Activated CD8-positive, alpha-beta memory T cell treated with anti-CD3 and anti-CD28 coated beads, Interleukin-2, amount 50 U/mL, for 24 hours (primary cell): ENCODE measurements around the gene ARL15.
"Not testable (repeated sequence)": the region's sequence is repeated elsewhere in the genome, so short reads cannot be mapped to it uniquely, and the experiment has no call there.

Experiments
- DNase-seq: peaks from one replicate; pipeline ENCODE4 v3.0.0-alpha.2; 2020; ENCODE audit errors: extremely low read depth

Gene ARL15

DNA sequence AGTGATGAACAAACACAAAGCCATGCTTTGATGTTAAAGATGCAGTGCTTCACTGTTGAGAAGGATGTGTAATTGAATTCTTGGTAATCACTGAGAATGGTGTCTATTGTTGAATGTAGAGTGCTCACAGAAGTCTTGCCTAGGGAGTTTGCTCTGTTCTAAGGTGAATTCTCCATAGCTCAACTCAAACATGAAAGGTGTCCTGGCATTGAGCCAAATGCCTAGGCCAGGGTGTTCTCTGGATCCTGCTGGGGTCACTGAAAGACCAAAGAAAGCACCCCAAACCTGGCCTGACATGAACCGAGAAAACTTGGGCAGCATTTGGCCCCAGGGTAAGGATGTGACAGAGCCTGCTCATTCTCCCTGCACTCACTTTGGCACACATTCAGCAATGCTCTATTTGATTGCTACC lies 217.3 kb downstream of the ARL15 start:
- no peak for DNase-seq

DNA sequence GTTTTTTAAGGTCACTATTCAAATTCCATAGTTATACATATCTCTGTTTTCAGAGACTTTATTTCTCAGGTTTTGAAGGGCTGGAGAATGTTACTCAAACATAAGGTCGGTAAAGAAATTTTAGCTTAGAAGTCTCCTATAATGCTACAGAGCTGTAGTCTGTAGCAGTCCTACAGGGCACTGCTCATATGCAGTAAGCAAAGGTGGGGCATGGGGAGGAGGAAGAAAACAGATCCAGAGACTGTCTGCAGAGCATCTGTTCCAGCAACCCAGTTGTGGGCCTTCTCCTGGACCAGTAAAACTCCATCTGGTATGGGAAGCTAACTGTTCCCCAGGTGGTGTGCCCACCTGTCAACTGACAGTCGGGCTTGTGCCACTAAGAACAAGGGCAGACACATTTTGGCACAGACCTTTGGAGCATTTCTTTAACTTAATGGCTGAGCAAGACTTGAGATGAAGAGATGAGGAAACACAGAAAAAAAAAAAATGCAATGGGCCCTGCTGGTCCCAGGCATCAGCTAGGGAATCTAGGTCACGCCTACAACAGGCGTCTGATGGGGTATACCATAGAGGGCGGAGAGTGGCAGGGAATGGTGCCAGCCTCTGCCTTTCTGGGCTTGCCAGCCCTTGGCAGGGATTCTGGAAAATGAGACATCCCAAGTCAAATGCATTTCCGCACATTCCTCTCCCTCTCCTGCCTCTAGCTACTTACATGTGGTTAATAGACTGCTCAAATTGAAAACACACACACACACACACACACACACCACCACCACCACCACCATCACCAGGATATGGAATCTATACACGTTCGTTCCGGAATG lies 218.9 kb downstream of the ARL15 start:
- no peak for DNase-seq

DNA sequence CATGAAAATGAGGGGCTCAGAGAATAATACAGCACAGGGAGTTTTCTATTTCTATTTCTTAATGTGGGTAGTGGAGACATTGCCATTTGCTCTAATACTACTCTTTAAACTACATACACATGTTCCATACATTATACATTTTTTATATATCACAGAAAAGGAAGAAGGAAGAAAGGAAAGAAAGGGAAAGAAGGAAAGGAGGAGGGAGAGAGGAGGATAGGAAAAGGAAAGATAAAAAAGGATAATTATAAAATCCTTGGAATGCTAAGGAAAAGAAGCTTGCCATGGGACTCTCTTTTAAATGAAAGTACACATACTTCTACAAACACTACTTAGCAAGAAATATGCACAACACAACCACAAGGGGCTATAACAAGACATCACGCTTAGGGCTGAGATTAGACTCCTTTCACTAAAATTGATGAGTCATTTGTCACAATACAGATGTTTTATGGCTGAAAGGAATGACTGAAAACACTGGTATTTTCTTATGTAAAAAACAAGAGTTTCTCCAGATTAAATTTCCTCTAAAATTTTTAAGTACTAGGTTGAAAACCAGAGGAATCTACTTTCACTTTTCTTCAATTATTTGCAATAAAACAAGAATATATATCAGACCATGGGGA lies 219.8 kb downstream of the ARL15 start:
- DNase-seq, result no peak

DNA sequence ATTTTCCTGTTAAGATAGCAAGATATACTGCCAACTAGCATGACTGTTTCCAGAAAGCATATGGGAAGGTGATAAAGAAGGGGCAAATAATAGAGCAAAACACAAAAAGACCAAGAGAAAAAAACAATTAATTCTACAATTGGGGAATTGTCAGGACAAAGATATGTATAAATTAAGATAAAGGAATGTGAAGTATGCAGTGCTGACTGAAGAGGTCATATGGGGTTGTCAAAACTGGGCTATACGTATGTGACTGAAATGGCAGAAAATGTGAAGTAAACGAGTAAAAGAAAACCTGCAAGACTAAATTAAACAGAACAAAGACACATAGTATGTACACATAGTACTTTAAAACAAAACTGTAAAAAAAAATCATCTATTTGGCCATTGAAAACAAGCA lies 222.3 kb downstream of the ARL15 start:
- no peak for DNase-seq

DNA sequence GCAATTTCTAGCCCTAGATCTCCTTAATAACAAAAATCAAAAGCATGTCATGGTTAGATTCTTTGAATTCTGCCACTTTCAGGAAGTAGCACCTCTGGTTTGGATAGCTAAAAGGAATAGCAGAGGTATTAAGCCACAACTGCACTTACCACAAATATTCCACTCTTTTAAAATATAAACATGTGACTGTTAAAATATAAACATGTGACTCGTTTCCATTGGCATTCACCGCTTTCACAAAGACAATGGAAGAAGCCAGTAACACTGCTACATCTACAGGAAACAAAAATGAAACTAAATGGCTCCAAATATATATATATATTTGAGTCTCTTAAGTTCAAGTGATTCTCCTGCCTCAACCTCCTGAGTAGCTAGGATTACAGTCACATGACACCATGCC lies 222.9 kb downstream of the ARL15 start:
- no peak for DNase-seq

DNA sequence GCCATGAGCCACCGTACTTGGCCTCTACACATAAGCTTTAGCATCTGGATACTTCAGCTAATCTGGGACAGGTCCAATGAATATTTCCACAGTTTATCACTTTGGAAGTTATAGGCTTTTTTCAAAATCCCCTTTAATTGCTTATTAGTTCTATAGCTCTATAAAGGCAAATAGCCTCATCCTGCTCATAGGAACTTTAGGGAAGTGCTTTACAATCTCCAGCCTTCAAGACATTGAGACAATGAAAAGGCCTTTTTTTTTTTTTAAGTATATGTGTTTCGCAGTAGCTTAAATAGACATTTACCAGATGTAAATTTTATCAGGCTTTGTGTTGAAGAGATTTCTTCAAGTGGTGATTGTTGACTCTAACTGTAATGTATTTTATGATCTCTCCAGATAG lies 224.2 kb downstream of the ARL15 start:
- DNase-seq, result no peak

DNA sequence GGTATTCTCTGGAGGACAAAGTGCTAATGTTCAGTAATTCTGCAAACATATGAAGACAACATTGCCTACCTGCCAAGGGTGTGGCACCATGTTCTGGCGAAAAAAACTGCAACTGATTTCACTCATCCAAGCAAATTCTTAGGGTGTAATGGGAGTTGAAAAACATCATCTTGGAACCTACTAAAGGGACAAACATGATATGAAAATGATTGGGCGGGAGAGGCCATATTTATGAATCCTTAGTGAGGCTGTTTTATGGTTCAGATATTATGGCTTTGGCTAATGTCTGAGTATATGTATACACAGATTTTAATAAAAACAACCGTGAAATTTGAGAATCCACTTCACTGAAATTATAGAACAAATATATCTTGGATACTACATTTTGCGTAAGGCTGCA lies 225.7 kb downstream of the ARL15 start:
- no peak for DNase-seq

DNA sequence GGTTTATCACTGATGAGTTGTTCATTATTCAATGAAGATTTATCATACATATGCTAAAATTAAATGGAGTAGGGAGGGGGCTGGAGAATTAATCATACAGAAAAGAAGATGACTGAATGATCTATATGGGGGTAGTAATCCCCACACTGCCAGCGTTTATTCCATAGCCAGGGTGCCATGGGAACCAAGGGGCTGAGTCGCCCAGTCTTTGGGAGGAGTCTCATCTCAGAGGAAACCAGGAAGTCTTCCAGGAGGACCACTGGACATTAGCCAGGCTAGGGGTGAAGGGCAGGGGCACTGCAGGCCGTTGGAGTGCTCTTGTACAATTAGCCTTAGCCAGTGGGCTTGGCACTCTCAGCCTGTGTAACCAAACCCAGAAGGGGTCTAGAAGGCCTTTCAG lies 226.5 kb downstream of the ARL15 start:
- no peak for DNase-seq

DNA sequence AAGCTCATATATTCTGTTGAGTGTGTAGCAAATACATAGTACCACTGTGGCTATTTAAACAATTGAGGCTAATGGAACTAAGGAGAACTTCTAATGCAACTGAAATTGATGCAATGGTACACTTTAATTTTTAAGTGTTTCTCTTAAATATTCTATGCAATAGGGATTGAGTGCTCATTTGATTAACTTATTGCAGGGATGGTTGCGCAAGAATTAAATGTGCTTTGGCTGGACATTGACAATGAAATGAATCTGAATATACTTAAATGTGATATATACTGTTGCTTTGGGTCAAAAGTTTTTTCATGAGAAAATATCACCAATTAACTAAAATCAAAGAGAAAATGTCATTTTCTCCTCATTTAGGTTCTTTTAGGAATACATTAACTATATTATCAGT lies 227.1 kb downstream of the ARL15 start:
- DNase-seq, result no peak

DNA sequence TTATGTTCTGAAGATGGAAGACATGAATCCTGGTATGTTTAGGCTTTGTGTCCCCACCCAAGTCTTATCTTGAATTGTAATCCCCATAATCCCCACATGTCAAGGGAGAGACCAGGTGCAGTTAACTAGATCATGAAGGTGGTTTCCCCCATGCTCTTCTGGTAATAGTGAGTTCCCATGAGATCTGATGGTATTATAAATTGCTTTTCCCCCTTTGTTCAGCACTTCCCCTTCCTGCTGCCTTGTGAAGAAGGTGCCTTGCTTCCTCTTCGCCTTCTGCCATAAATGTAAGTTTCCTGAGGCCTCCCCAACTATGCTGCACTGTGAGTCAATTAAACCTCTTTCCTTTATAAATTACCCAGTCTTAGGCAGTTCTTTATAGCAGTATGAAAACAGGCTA lies 229.0 kb downstream of the ARL15 start:
- no peak for DNase-seq

DNA sequence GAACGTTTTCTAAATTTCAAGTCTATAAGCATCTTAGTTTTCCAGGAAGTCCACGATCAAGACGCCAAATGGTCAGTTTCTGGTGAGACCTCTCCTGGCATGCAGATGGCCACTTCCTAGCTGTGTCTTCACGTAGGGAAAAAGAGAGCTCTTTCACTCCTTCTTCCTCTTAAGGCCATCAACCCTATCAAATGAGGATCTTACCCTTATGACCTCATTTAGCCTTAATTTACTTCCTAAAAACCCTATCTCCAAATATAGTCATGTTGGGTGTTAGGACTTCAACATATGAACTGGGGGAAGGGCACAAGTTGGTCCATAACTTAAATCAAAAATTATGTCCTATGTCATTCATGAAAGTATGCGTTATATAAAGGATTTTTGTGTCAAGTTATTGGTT lies 229.5 kb downstream of the ARL15 start:
- DNase-seq, result no peak

DNA sequence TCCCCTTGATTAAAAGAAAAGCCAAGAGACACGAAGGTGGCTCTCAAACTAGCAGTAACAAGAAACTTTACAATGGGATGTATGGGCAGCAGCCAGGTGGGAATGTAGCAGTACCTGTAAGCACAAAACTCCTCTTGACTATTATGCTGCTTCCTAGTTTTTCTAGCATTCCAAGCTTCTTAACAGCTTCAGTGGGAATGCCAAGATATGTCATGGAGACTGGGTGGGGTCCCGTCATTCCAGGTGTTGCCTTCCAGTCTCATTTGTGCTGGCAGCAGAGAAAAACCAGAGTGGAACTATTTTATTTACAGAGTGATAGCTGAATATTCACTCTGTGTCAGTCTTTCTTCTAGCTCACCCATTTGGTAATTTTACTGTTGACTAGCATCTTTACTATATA lies 236.6 kb downstream of the ARL15 start:
- DNase-seq, result no peak

DNA sequence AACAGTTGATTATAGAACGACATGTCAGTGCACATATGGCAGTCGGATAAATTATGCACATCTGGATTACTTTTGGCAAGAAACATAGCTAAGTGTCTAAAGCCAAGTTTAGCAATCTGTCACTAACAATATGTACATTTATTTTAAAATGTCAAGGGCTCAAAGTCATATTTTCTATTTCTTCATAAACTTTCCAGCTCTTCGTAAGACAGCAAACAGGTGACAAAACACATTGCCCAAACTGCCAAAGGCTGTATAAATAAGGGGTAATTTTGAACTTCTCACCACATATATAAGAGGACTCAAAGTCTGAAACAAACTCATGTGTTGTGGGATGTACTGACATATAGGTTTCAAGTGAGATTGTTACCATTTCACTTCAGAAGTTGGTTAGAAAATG lies 237.2 kb downstream of the ARL15 start:
- DNase-seq, result no peak

DNA sequence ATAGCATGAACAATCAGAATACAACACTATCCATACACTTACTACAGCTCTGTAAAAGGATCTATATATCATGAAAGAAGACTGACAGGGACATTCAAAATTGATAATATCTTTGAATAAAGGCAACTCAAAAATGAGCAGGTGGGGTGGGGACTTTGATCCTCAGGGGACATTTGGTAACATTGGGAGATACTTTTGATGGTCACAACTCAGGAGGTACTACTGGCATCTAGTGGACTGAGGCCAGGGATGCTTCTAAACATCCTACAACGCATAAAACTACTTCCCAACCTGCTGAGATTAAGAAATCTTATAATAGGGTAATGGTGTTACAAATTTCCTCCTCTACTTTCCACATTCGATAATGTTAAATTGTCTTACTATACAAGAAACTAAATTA lies 243.9 kb downstream of the ARL15 start:
- no peak for DNase-seq

DNA sequence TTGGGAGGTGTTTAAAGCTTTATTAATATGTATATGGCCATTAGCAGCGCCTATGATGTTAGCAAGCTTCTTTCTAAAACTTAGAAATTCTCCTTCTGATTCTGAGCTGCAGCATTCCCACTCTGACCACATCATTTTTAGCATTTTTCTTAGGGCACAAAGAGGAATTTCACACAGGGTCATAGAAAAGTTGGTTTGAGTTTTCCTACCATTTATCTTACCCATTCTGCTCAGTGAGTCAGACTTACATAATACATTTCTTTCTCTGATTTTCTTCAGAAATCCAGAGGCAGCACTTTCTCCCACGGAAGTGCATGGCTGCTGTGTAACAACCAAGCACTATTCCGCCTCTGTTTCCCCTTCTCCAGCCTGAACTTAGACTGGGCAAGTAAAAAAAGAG lies 246.6 kb downstream of the ARL15 start:
- no peak for DNase-seq

DNA sequence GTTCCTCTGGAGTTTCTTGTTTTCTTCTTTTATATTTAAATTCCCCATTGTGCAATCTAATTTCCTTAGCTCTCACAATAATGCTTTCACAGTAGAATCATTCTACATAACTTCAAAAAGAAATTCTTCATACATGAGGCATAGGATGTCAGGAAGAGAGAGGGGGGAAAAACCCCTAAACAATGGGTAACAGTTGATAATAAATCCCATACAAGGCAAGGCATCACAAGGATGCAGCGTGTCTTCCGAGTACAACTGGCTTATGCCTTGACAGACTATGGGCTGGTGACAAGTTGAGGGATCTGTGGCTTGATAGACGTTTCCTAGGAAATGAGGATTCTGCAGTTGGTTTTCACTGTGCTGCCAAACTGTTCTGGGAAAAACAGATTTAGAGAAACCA lies 247.4 kb downstream of the ARL15 start:
- DNase-seq, result no peak

DNA sequence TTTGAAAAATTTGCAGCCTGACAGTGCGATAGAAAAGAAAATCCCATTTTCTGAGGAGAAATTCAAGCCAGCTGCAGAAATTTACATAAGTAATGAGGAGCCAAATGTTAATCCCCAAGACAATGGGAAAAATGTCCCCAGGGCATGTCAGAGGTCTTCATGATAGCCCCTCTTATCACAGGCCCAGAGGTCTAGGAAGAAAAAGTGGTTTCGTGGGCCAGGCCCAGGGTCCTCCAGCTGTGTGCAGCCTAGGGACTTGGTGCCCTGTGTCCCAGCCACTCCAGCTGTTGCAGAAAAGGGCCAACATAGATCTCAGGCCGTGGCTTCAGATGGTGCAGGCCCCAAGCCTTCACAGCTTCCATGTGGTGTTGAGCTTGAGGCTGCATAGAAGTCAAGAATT lies 249.5 kb downstream of the ARL15 start:
- not testable (repeated sequence) for DNase-seq

DNA sequence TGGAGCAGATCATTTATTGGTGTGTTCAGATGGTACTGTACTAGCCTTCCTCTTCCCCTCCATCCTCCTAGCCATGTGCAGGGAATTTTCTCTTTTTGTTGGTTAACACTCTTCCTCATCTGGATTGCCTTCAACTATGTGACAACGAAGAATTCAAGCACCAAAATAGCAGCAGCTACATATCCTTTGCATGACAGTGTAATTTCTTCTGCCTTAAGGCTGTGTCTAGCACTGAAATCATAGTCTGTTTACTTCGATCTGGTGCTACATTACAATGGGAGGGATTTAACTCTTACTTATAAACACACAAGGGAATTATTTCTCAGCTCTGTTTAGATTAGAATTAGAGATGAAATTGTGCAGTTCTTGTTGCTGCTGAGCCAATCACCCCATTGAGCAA lies 260.4 kb downstream of the ARL15 start:
- DNase-seq, result no peak

DNA sequence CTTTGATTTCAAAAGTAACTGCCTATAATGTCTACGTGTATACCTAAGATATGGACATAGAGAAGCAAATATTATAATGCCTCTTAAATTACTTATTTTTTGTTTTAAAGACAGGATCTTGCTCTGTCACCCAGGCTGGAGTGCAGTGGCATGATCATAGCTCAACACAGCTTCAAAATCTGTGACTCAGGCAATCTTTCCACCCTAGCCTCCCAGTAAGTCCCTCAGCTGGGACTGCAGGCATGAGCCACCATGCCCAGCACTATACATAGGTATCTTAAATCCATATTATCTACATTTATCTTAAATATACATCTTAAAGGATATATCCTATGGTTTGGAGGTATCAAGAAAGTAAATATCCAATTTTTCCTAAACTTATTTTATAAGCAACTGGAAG lies 261.2 kb downstream of the ARL15 start:
- no peak for DNase-seq

DNA sequence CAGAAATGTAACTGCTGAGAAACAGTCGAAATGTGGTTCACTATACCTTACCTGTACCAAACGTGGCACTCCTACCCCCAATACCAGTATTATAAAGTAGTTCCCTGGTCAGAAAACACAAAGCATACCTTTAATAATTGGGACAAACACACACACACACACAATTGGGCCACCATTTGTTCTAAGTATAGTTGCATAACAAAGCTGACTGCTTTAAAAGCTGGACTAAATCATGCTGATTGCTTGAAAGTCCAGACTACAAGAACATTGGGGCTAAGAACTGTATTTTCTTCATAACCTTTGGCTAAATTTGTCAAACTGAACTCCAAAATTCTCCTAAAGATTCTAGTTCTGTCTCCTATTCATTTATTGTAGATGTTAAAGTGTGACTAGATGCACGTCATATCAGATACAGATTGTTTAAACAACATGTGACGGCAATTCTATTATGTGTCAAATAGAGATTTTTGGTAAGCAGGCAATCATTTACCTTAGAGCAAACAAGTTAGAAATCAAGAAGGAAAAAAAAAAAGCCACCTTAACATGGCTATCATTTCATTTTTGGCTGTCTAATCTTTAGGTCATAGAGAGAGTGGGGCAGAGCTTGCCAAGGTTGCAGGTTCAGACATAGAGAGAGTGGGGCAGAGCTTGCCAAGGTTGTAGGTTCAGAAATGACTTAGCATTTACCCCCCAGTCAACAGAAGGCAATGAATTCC lies 265.1 kb downstream of the ARL15 start:
- no peak for DNase-seq

DNA sequence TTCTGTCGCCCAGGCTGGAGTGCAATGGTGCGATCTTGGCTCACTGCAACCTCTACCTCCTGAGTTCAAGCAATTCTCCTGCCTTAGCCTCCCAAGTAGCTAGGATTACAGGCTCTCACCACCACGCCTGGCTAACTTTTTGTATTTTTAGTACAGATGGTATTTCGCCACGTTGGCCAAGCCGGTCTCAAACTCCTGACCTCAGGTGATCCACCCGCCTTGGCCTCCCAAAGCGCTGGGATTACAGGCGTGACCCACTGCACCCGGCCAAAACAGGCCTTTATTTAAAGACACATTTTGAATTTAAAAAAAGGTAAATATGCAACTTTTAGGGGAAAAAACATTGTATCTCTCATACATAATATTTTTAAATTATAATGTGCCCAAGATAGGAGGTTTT lies 266.1 kb downstream of the ARL15 start:
- not testable (repeated sequence) for DNase-seq

DNA sequence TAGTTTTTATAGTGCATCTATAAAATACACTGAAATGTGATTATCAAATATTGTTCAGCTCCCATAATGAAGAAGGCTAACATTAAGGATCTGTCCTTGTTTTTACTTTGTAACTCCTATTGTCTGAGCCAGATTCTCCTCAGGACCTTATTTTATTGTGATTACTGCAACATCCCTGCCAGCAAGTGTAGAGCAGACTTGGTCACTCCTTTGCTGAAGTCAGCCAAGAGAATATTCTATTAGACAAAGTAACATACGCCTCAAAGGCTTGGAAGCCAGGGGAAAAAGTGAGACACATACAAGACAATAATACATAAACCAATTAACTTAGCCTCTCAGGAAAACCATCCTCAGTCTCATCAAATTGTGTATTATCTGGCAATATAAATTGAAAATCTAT lies 269.6 kb downstream of the ARL15 start:
- no peak for DNase-seq

DNA sequence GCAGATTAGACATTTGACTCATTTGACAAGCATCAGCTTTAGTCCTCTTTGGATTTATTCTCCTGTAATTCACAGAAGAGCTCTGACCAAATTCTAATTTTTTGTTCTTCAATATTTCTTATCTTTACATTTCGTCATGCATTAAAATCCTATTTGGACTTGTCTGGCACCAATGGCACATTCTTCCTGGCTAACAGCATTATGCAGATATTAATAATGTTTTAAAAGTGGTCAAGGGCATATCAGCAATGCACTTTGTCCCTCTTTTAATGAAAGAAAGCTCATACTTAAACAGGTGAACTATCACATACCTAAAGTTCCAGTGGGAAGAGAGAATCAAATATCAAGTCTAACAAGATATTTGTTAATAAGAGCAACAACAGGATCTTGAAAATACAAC lies 270.4 kb downstream of the ARL15 start:
- no peak for DNase-seq
